SK-MEL-5 (cell line): ENCODE data around the gene GLOD4. TPM values are rescaled to one million over a fixed set of nuclear protein-coding genes. Genes with fewer than 3 reads are reported as not detected.
A peak's percentile ranks its signal among the peaks of the same experiment; 100 is the strongest.
"Not testable (repeated sequence)": the region's sequence is repeated elsewhere in the genome, so short reads cannot be mapped to it uniquely, and the experiment has no call there.

Source experiments
- DNase-seq: peaks from one replicate; pipeline ENCODE4 v3.0.0-alpha.2; 2016; ENCODE audit warnings: low read depth, low spot score
- in situ Hi-C: cut with HindIII; loops from 2 replicates; pipeline ENCODE4 v1.10.0; 2016; ENCODE audit warnings: low sequenced_read_pairs, high pct_unique_total_duplicates, low pct_unique_long_range_greater_than_20kb
- total RNA-seq: library from RNA; depleted of rRNA; stranded (reverse); fragments of >200 nt; shearing (Covaris generic); gene quantifications from 2 replicates; pipeline ENCODE4 v1.2.3, GENCODE V29; 2014

Gene GLOD4
- total RNA-seq, 1 experiment from 2014 or later = 89.3 TPM

DNA sequence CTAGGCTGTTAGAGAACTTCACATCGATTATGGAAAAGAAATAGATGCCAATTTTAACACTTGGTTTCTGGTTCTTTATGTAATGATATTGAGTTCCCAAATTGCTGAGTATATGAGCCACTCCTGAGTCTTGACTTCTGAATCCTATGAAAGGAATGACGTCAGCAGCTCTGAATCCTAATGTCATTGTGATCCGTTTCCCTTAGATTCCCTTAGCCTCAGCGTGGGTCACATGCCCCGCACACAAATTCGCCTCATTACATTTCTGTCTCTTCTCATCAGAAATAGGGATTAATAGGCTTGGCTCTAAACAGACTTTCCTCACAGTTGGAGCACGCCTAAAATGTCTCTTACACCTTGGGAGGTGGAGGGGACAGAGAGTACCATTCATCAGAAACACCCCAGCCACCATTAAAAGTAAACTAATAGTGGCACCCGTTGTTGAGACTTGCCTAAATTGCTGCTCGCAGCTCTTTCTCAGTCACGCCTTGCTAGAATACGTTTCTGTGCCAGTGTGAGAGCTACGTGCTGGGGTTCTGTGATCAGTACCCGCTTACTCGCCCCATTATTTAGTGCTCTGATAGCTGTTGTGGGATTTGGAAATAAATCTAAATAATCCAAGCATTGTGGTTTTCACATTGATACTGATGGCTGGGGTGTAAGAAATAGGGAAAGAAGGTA, 7.2 kb upstream of the GLOD4 start:
- in situ Hi-C loops = no loop called here
- DNase-seq = peak; percentile 13

DNA sequence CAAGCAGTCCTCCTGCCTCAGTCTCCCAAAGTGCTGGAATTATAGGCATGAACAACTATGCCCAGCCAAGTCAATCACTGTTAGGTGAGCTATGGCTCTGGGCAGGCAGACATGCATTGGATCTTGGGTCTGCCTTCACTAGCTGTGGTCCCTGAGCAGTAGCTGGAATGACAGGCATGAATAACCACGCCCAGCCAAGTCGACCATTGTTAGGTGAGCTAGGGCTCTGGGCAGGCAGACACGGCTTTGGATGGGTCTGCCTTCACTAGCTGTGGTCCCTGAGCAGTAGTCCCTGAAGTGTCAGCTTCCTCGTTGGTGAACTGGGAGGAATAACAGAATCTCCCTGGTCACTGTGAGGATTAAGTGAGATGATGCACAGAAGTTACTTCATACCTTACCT, 6.5 kb upstream of the GLOD4 start:
- no peak for DNase-seq
- in situ Hi-C loops = no loop called here

DNA sequence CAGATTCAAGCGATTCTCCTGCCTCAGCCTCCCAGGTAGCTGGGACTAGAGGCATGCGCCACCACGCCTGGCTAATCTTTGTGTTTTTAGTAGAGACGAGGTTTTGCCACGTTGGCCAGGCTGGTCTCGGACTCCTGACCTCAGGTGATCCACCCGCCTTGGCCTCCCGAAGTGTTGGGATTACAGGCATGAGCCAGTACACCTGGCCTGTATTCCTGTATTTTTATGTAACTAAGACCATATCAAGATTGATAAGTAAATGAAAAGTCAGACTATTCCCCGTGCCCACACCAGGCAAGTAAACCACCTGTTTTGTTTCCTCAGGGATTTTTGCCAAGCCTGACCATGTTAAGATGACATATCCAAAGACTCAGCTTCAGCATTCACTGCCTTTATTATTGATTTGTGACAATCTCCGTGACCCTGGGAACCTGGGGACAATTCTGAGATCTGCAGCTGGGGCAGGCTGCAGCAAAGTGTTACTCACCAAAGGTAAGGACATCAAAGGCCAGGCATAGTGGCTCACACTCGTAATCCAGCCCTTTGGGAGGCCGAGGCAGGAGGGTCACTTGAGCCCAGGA, 5.7 kb upstream of the GLOD4 start:
- in situ Hi-C loops = no loop called here
- DNase-seq = no peak

DNA sequence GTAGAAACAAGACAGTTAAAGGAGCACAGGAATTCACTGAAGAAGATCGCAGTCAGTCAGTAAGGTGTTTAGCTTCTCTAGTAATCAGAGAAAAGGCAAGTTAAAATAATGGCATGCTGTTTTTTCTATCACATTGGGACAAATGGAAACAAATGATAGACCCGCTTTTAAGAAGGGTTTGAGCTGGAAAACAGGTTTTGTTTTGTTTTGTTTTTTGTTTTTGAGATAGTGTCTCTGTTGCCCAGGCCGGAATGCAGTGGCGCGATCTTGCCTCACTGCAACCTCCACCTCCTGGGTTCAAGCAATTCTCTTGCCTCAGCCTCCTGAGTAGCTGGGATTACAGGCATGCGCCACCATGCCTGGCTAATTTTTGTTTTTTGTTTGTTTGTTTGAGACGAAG, 3.8 kb upstream of the GLOD4 start:
- in situ Hi-C loops, DNase-seq: not testable (repeated sequence)

DNA sequence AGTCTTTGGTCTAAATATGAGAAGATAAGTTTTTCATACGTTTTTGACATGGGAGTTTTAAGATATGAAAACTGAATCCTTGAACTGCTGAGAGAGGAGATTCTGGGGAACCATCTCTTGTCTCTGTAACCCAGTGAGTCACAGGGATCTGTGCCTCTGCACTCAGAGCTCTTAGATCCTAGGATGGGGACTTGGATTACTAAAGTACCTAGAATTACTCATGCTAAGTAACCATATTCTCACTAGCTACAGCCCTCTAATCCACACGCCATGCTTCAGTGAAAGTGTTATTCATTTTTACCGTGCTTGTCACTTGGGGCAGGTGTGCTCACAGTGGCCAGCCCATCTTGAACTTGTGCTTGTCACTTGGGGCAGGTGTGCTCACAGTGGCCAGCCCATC, 2.1 kb upstream of the GLOD4 start:
- no peak for DNase-seq
- in situ Hi-C loops = no loop called here

DNA sequence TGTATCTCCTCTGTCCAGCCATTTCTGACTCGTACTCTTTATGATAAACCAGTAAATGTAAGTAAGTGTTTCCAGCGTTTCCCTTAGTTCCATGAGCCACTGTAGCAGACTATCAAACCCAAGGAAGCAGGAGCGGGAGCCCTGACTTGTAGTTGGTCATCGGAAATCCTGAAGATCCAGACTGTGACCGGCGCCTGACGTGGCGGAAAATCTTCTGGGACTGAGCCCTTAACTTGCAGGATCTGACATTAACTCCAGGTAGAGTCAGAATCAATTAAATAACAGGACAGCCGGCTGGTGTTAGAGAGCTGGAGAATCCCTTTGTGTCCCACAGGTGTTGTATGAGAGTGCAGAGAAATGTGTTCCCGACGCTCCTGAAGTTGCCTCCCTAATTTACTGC, 4.0 kb downstream of the GLOD4 start:
- in situ Hi-C loops = no loop called here

DNA sequence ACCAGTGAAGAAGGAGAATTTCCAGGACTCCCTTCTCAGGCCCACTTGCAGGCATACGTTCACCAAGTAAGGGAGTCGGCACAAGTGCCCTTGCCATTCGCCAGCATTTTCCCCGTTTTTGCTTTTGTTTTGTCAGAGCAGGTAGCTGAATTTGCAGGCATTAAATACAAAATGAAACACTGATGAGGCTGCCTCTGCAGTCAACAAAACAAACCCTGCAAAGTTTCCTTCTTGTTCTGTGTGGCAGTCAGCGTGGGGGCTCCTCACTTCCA, 7.8 kb downstream of the GLOD4 start:
- in situ Hi-C loops = no loop called here
- DNase-seq = no peak

More for the DNA sequence above, 4.0 kb downstream of the GLOD4 start:
- no peak for DNase-seq

DNA sequence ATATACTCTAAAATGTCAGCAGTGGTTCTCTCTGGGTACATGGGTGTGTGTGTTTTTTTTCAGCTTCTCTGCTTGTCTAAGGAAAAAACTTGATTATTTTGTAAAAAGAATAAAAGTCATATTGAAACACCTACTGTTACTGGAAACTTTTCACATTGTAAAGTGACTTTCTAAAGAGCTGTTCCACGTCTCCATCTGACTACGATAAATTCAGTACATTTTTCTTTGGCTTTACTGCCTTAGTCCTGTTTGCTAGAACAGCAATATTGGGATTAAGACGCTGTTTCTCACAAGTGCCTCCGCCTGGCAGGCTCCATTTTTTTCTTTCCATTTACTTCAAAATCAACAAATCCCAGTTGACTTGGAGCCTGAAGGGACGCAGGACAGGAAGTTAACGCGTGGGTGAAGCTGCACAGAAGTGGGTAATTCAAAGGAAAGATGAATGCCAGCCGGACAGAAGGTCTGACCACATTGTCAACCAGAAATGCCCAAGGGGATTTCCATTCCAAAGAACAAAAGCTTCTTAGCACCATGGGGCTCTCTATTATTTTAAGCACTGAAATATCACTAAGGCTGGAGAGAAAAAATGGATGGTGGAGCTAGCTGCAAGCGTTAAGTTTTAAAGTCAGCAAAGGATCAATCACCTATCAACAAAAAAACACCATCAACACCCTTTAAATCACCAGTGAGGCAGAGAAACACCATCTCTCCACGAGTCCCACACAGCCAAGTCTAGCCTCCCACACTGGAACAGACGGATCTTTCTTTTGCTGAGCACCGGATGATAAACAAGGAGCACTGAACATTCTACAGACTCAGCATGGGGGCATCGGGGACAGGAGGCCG, 8.4 kb downstream of the GLOD4 start:
- peak; percentile 90 for DNase-seq
- in situ Hi-C loops = no loop called here

DNA sequence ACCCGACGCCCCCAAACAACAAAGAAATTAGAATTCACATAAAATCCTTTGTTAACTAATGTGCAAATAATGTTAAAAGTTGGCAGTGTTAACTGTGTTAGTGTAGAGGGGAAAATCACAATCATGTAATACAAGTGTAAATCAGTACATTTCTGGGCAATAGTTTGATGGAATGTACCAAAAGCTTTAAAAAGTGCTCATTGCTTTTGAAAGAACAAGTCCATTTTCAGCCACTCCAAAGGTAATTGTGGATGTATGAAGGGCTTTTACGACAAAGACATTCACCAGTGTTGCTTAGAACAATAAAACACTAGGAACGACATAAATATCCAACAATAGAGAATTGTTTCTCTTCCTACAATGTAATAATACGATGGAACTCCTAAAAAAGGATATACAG, 9.1 kb downstream of the GLOD4 start:
- no peak for DNase-seq
- in situ Hi-C loops = no loop called here

DNA sequence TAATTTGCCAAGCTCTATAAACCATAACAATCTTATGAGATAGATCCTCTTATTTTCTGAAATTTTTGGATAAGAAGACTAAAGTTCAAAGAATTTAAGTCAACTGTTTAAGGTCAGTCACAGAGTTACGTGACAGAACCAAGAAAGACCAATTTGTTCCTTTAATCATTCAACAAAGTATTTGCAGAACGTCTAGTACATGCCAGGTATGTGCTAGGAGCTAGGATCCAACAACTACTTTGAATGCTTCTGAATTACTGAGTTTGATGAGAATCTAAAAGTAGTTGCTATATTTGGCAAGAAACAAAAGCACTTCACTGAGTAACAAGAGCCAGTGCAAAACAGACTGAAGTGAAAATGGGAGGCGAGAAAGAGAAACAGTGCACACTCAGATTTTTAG, 15.0 kb downstream of the GLOD4 start:
- in situ Hi-C loops = no loop called here
- no peak for DNase-seq

DNA sequence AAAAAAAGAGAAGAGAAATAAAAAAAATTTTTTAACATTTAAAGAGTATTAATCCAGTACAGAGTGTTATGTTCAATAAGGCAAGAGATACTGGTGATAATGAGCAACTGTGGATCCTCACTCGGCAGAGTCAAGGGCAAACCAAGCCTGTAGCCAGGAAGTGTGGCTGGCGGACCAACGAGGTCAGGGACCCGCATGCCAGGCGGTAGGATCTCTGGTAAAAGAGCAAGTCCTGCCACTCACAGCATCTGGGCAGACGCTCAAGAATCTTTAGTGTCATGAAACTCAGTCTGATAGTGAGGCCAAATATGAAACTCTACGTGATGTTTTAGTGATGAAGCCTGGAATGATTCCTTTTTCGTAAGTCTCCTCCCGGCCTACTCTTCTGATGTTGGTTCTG, 21.7 kb downstream of the GLOD4 start:
- in situ Hi-C loops = no loop called here
- no peak for DNase-seq

DNA sequence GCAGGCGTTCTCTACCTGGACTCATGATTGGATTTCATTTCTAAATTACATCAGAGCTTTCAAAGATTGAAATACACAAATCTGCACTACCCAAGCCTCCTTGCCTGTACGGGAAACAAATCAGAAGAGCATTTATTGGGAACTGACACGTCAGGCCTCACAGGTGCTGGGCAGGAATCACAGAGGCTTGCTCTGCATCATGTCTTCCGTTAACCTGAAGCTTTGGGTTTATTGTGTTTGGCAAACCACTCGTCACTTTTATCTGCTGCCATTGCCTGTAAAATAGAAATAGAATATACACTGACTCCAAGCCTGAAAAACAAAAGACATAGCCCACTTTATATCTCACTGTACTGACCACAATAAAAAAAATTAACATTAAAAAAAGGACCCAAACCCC, 22.1 kb downstream of the GLOD4 start:
- DNase-seq = no peak
- in situ Hi-C loops = no loop called here

DNA sequence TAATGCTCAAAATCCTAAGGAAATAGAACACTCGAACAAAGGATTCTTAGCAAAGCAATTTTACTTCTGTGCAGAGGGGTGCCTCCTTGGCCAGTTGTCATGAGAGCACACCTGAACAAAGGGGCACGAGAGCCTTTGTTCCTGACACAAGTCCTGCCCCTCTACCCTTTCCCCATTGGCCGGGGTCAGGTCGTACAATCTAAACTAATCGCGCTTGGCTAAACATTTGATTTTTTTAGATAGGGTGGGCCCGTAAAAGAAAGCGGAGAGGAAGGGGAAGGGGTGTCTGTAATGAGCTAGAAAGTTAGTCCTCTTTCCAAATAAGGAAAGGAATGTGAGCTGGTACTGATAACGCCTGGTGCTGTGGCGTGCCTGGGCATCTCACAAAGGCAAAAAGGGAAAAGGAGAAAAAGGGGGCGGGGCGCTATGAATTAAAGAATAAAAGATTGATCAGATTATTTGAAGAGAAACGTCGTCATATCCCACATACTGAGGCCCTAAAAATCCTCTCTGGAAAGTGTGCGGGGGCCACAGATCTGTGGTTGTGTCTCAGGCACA, 26.0 kb downstream of the GLOD4 start:
- DNase-seq, in situ Hi-C loops: not testable (repeated sequence)

DNA sequence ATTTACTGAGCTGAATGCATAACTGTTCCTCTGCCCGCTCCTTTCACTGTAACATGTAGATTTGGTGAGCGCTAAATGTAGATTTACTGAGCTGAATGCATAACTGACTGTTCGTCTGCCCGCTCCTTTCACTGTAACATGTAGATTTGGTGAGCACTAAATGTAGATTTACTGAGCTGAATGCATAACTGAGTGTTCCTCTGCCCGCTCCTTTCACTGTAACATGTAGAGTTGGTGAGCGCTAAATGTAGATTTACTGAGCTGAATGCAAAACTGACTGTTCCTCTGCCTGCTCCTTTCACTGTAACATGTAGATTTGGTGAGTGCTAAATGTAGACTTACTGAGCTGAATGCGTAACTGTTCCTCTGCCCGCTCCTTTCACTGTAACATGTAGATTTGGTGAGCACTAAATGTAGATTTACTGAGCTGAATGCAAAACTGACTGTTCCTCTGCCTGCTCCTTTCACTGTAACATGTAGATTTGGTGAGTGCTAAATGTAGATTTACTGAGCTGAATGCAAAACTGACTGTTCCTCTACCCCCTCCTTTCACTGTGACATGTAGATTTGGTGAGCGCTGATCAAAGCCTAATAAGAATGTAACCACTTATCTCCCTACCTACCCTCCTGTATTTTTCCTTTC, 26.6 kb downstream of the GLOD4 start:
- DNase-seq, in situ Hi-C loops: not testable (repeated sequence)

DNA sequence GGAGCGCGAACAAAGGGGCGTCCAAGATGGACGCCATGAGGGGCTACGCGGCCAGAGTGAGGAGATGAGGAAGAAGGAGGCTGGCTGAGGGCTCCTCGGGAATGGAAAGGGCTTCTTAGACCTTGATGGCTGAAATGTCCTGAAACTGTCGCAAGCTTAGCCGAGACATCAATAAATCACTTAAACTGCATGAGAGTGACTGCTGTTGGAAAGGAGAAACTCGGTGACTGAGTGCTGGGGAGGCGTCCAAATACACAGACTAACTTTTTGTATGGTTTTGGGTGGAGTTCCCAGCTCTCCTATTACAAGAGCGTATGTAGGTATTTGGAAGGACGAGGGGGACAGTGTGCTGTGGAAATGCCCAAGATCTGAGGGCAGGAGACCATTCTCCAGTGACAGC, 28.7 kb downstream of the GLOD4 start:
- in situ Hi-C loops = no loop called here
- no peak for DNase-seq

DNA sequence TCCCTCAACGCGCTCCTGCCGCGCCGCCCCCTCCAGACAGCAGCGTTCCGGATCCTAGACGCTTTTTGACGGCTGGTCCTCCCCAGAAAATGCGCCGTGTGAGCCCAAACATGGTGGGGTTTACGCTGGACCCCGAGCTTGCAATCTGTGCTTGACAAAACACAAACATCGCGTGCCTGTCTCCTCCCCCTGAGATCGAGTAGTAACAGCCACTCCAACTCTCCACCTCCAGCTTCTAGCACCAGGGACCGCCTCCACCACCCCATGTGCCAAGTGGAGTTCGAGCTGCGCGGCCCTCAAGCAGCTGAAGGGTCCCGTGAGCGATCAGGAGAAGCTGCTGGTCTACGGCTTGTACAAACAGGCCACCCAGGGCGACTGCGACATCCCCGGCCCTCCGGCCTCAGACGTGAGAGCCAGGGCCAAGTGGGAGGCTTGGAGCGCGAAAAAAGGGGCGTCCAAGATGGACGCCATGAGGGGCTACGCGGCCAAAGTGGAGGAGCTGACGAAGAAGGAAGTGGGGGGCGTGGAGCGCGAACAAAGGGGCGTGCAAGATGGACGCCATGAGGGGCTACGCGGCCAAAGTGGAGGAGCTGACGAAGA, 29.4 kb downstream of the GLOD4 start:
- in situ Hi-C loops = no loop called here

DNA sequence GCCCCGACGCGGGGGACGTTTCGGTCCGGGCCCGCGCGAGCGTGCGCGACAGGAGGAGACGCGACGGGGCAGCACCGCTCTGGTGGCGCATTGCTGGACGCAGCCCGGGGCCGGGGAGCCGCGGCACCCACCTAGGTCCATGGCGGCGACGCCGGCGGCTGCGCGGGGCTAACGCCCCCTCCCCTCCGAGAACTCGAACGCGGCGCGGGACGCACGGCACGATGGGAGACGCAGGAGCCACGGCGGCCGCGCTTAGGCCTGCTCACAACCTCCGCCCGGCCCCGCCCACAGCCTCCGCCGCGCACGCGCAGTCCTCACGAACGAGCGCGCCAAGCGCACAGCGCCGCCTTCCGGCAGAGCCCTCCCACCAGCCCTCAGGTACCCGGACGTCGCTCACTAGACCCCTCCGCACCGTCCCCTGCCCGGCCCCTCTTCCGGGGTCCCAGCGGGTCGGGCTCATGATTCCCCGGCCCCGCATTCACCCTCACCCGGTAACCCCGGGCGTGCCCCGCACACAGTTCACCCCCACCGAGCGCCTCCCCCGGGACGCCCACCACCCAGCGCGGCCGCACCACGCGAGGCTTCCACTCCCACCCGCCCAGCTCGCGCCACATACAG, 30.0 kb downstream of the GLOD4 start, which contains the start of gene GEMIN4:
TSS of gene GEMIN4 (minus strand) at position 263 of the 618 bp plus-strand sequence. CDS start at position 141, 122 bp downstream.
- peak; percentile 88 for DNase-seq
- in situ Hi-C loops = no loop called here

More for the DNA sequence above, 29.4 kb downstream of the GLOD4 start:
- peak; percentile 27 for DNase-seq
